GM12878 (cell line): ENCODE measurements around the gene TXNDC16. TPM values are rescaled to one million over a fixed set of nuclear protein-coding genes. Genes with fewer than 3 reads are reported as not detected.

ENCODE experiments used
- ATAC-seq: fragments of 200-7000 bp; cut with Tn5 transposase; 3 replicates; pipeline ENCODE4 v1.9.1; 2020; ENCODE audit warnings: mild to moderate bottlenecking, moderate library complexity
- BruUV-seq: library from RNA; stranded (reverse); fragments of 400-500 nt; replicated peaks from 2 replicates; lab custom pipeline; 2021; lab: Mats Ljungman, UMichigan
- CTCF ChIA-PET: fragments of 300-600 bp; sonication (Branson Sonifier 250); formaldehyde crosslinking; extraction: SDS; loops from one replicate; lab custom pipeline; 2021; ENCODE audit warnings: inconsistent platforms; lab: Yijun Ruan, JAX
- POLR2A ChIA-PET: fragments of 350-600 bp; formaldehyde crosslinking; extraction: SDS; loops from one replicate; lab custom pipeline; 2021; ENCODE audit warnings: inconsistent platforms; lab: Charles Lee
- RAD21 ChIA-PET: fragments of 300-600 bp; sonication (Branson Sonifier 250); formaldehyde crosslinking; loops from one replicate; lab custom pipeline; 2023; ENCODE audit warnings: antibody characterized with exemption; ENCODE audit not compliant: unreplicated experiment; lab: Charles Lee
- SMC1A ChIA-PET: fragments of 300-600 bp; sonication (Branson Sonifier 250); formaldehyde crosslinking; loops from one replicate; lab custom pipeline; 2023; ENCODE audit not compliant: unreplicated experiment, uncharacterized antibody; lab: Charles Lee
- DNase-seq: peaks from one replicate; pipeline ENCODE4 v3.0.0-alpha.2; 2011; ENCODE audit warnings: low read depth, low spot score
- FAIRE-seq: peaks from 3 replicates; lab custom pipeline; 2011; peaks lifted over from hg19 to GRCh38; lab: Jason Lieb, UNC
- H2AFZ ChIP-seq: 2 replicates; pipeline ENCODE4 v1.6.0; 2011; ENCODE audit warnings: low read depth, low read length, control low read depth; ENCODE audit not compliant: control insufficient read depth
- H3K27ac ChIP-seq: 2 replicates; pipeline ENCODE4 v1.5.1; 2011; ENCODE audit warnings: control low read depth; ENCODE audit not compliant: control insufficient read depth, insufficient read depth
- H3K27me3 ChIP-seq, 2 experiments: replicated peaks in 1 of 2; 2 replicates each; pipeline versions ENCODE4 v1.6.0 to v1.6.1; 2011; ENCODE audit warnings: low read length in 1 of 2; ENCODE audit not compliant: control insufficient read depth in 2 of 2, insufficient read depth in 2 of 2
- H3K36me3 ChIP-seq, 2 experiments: 2 replicates each; pipeline ENCODE4 v1.5.1; 2011; ENCODE audit warnings: low read length in 1 of 2; ENCODE audit not compliant: control insufficient read depth in 2 of 2, insufficient read depth in 2 of 2
- H3K4me1 ChIP-seq: 2 replicates; pipeline ENCODE4 v1.6.1; 2011; ENCODE audit warnings: mild to moderate bottlenecking, low read length, moderate library complexity, mixed read lengths; ENCODE audit not compliant: control insufficient read depth, insufficient read depth
- H3K4me2 ChIP-seq: 2 replicates; pipeline ENCODE4 v1.6.0; 2011; ENCODE audit warnings: control low read depth; ENCODE audit not compliant: control insufficient read depth, insufficient read depth
- H3K4me3 ChIP-seq: fragments of 200-600 bp; sonication (generic); 2 replicates; pipeline ENCODE4 v1.5.1; 2016
- H3K79me2 ChIP-seq: 2 replicates; pipeline ENCODE4 v1.6.0; 2011; ENCODE audit warnings: low read length; ENCODE audit not compliant: control insufficient read depth, insufficient read depth
- H3K9ac ChIP-seq: 2 replicates; pipeline ENCODE4 v1.8.0; 2011; ENCODE audit warnings: low read length, control low read depth, mixed read lengths; ENCODE audit not compliant: control insufficient read depth, insufficient read depth
- H3K9me3 ChIP-seq: replicated peaks from 3 replicates; pipeline ENCODE4 v1.5.1; 2011; ENCODE audit warnings: mild to moderate bottlenecking, low read length; ENCODE audit not compliant: control insufficient read depth, insufficient read depth
- H4K20me1 ChIP-seq: 2 replicates; pipeline ENCODE4 v1.6.0; 2011; ENCODE audit not compliant: control insufficient read depth, insufficient read depth
- CBX5 ChIP-seq: sonication (generic); IDR thresholded peaks from 2 replicates; pipeline ENCODE4 v1.6.1; 2016; ENCODE audit warnings: low read depth, moderate library complexity, mild to moderate bottlenecking, inconsistent platforms
- FOXK2 ChIP-seq: fragments of 450-650 bp; IDR thresholded peaks from 2 replicates; pipeline ENCODE4 v1.6.1; 2017; ENCODE audit warnings: mild to moderate bottlenecking, moderate library complexity
- FOXM1 ChIP-seq: IDR thresholded peaks from 2 replicates; pipeline ENCODE4 v1.6.1; 2012; ENCODE audit warnings: low read depth, mild to moderate bottlenecking, inconsistent platforms, low read length, moderate library complexity
- HDAC2 ChIP-seq: fragments of 200-600 bp; sonication (generic); IDR thresholded peaks from 2 replicates; pipeline ENCODE4 v1.6.1; 2017
- NFYA ChIP-seq: IDR thresholded peaks from 2 replicates; pipeline ENCODE4 v1.6.1; 2011; ENCODE audit warnings: low read depth, mild to moderate bottlenecking, low read length, improper control_type of control experiment, borderline replicate concordance
- NFYB ChIP-seq: IDR thresholded peaks from 2 replicates; pipeline ENCODE4 v1.6.1; 2011; ENCODE audit warnings: low read depth, mild to moderate bottlenecking, low read length, improper control_type of control experiment, moderate library complexity; ENCODE audit not compliant: insufficient read depth
- SP1 ChIP-seq: IDR thresholded peaks from one replicate; pipeline ENCODE4 v1.6.1; 2011; ENCODE audit warnings: low read depth, low read length
- SREBF1 ChIP-seq: IDR thresholded peaks from 2 replicates; pipeline ENCODE4 v1.6.1; 2012; ENCODE audit warnings: mild to moderate bottlenecking, low read length
- SREBF2 ChIP-seq: IDR thresholded peaks from 2 replicates; pipeline ENCODE4 v1.6.1; 2012; ENCODE audit warnings: mild to moderate bottlenecking, low read length
- TARDBP ChIP-seq: IDR thresholded peaks from 2 replicates; pipeline ENCODE4 v1.6.1; 2016; ENCODE audit warnings: borderline replicate concordance
- TCF12 ChIP-seq: IDR thresholded peaks from 2 replicates; pipeline ENCODE4 v1.6.1; 2011; ENCODE audit warnings: low read depth, mild to moderate bottlenecking, low read length
- WRNIP1 ChIP-seq: IDR thresholded peaks from 2 replicates; pipeline ENCODE4 v1.6.1; 2011; ENCODE audit warnings: low read depth, low read length, improper control_type of control experiment, borderline replicate concordance
- ZSCAN29 ChIP-seq: fragments of 450-650 bp; IDR thresholded peaks from 2 replicates; pipeline ENCODE4 v1.6.1; 2017; ENCODE audit warnings: mild to moderate bottlenecking, moderate library complexity
- WGBS: methylation state at CpG from one replicate; pipeline ENCODE4 v1.1.6; 2016; ENCODE audit warnings: low lambda C conversion rate; ENCODE audit not compliant: insufficient replicate concordance, insufficient coverage; ENCODE audit errors: missing lambda C conversion rate; 5-methylcytosine and 5-hydroxymethylcytosine counted together
- in situ Hi-C: fragments of 300-500 bp; cut with MboI; formaldehyde crosslinking; loops from 9 replicates; pipeline ENCODE4 v1.14.3; 2018; ENCODE audit warnings: mixed read lengths
- intact Hi-C: fragments of 100-400 bp; cut with micrococcal nuclease; formaldehyde crosslinking; loops from one replicate; pipeline ENCODE4 v1.14.2; 2022; ENCODE audit not compliant: unreplicated experiment
- polyA plus RNA-seq, 11 experiments: library from polyadenylated mRNA; depleted of rRNA in 4 of 11; unstranded in 6 of 11; stranded (reverse) in 5 of 11; fragments of >200 nt; fragmentation: Nextera tagmentation in 4 of 11; fragmentation: Illumina TruSeq in 1 of 11; extraction: Ambion mirVana in 4 of 11; extraction: Trizol in 1 of 11; gene quantifications; 1 replicate in 1 of 11; 2 replicates in 10 of 11; pipeline versions ENCODE4 v1.2.1 to v1.2.3, GENCODE V29; 2011 to 2016; ENCODE audit warnings: inconsistent platforms in 2 of 11, missing spikeins in 2 of 11, low read depth in 1 of 11
- total RNA-seq, 4 experiments: library from RNA; depleted of rRNA in 3 of 4; stranded (reverse); fragments of >200 nt in 3 of 4; fragmentation: Illumina TruSeq in 1 of 4; extraction: Trizol in 1 of 4; gene quantifications; 2 replicates each; pipeline versions ENCODE4 v1.2.1 to v1.2.3, GENCODE V29; 2013 to 2021

TXNDC16 gene
- total and polyA plus RNA-seq, 10 of the 15 experiments (the other 5 are each of a cell fraction or from before 2014, with no cell fraction given) = 1.2 to 7.9 (median 5.5) TPM

DNA sequence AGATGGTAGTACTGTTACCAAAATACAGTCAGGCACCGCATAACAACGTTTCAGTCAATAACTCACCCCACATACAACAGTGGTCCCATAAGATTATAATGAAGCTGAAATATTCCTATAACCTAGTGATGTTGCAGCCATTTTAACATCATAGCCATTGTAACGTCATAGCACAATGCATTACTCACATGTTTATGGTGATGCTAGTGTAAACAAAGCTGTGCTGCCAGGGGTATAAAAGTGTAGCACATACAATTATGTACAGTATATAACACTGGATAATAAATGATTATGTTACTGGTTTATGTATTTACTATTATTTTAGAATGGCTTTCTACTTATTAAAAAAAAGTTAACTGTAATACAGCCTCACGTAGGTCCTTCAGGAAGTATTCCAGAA lies 37.3 kb upstream of the TXNDC16 start:
- ATAC-seq = no peak
- no peak for DNase-seq
- H3K4me2 ChIP-seq = no peak overlapping the region
- intact Hi-C loops = no loop called here
- H3K4me3 ChIP-seq = no peak overlapping the region
- in situ Hi-C loops = no loop called here
- H3K4me1 ChIP-seq = no peaks in the 10 kb centered on the region
- H2AFZ ChIP-seq = no peak overlapping the region
- BruUV-seq = no TSS peak
- ChIA-PET SMC1A (interaction anchor here (0.7 to 0.8 kb wide), 2 partner anchors 34 to 166 kb away, joined by 3 read pairs; no protein-coding TSS in a partner anchor), POLR2A (no interaction called here), RAD21 (interaction anchor here (0.6 kb wide), 1 partner anchor 235 kb away, joined by 3 read pairs; no protein-coding TSS in a partner anchor), CTCF (no interaction called here)
- WGBS = 40% methylated on average over 4 of the region's 4 CpGs
- H3K9me3 ChIP-seq = no peaks in the 10 kb centered on the region
- no peak for TF ChIP-seq TARDBP
- TF ChIP-seq HDAC2 = no peak
- no peak for TF ChIP-seq FOXM1
- TF ChIP-seq WRNIP1 = no peak
- no peak for TF ChIP-seq SREBF2
- TF ChIP-seq CBX5 = no peak
- TF ChIP-seq FOXK2 = no peak
- TF ChIP-seq NFYB = no peak
- TF ChIP-seq NFYA = no peak
- no peak for TF ChIP-seq ZSCAN29
- no peak for TF ChIP-seq SP1
- no peak for TF ChIP-seq SREBF1
- no peak for TF ChIP-seq TCF12
- H3K79me2 ChIP-seq = no peaks in the 10 kb centered on the region
- FAIRE-seq = no peak
- H4K20me1 ChIP-seq = no peaks in the 10 kb centered on the region
- no peaks in the 10 kb centered on the region; a peak in 1 of 4 replicates for H3K27me3 ChIP-seq
- no peaks in the 10 kb centered on the region for H3K36me3 ChIP-seq
- H3K9ac ChIP-seq = no peak overlapping the region
- no peak overlapping the region for H3K27ac ChIP-seq
